Activated naive CD4-positive, alpha-beta T cell treated with anti-CD3 and anti-CD28 coated beads, Interleukin-2, amount 50 U/mL, for 16 hours (primary cell): Measurements from ENCODE around the gene SLC9A9.

ENCODE experiments used
- DNase-seq: peaks from one replicate; pipeline ENCODE4 v3.0.0-alpha.2; 2020

The SLC9A9 gene

DNA sequence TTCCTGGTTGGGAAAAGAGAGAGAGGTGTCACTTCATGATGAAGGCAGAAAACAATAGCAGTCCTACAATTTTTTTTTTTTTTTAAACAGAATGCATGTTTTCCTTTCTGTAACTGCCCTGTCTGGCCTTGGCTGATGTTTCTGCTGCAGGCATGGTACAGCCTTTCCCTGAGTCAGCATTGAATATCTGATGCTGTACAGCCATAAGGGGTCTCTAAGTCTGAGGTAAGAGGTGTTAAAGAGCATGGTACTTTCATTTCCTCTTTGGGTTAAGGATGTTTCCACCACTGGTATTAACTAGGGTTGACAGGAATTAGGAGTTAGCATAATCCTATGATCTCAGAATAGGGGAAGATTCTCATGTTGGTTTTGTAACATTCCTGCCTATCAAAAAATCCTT lies 581.3 kb downstream of the SLC9A9 start:
- DNase-seq, result no peak

- no peak for DNase-seq
Measured at GRCh38 chr3:143266511-143266910, 581.8 kb downstream of the SLC9A9 start.

DNA sequence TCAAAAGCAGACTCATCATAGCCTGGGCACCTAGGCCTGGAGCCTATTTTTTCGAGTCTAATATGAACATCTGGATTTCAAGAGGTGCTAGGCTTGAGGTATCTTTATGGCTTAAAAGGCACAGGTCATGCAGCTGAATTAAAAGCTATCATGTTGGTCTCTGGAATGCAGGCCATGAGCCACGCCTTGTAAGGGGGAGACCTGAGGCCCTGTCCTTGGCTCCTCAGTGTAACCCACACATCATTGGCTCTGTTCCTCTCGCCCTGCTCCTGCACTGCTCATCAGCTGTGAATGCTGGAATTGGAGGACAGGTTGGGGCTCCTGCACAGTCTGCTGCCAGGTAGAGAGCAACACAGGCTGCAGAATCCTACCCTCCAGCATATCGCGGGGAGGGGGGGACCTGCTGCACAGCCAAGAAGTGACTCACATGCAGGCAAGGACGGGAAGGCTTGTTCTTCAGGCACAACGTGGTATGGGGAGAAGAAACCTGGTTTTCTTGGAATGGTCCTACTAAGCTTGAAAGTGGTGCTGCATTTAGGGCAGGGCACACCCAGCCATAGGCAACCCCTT lies 582.7 kb downstream of the SLC9A9 start:
- no peak for DNase-seq

DNA sequence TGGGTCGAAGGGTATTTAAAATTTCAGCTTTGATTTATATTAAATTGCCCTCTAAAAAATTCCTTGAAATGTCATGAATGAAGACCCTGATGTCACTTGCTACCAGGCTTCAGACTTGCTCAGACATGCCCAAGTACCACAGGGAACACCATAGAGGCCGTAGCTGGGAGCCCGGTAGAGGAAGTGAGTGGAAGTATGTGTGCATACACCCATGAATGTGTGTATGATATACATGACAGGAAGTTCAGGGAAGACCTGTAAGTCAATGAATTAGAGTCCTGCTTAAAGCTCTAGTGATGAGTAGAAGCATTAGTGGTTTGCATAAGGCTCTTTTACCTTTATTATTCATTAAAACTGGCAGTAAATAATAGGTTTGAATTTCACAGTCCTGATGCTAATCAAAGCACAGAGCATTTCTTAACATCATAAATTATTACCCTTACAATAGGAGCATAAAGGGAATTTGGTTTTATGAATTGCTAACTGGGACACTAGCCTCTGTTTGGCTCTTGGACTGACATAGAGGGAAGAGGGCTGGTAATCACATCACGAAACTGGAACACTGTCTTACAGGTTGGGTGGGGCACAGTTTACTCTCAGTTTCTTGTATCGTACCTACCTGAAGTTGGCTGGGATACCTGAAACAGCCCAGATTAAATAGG lies 584.3 kb downstream of the SLC9A9 start:
- no peak for DNase-seq

GRCh38 chr3:143261848-143262247 lies 586.4 kb downstream of the SLC9A9 start:
- no peak for DNase-seq

- DNase-seq, result no peak
Measured at GRCh38 chr3:143258692-143259091, 589.6 kb downstream of the SLC9A9 start.

GRCh38 chr3:143256416-143256815 lies 591.9 kb downstream of the SLC9A9 start:
- DNase-seq, result no peak

- DNase-seq, result no peak
Measured at GRCh38 chr3:143255739-143256138, 592.5 kb downstream of the SLC9A9 start.

GRCh38 chr3:143252931-143253330 lies 595.3 kb downstream of the SLC9A9 start:
- DNase-seq, result no peak

- no peak for DNase-seq
Measured at GRCh38 chr3:143249014-143249413, 599.3 kb downstream of the SLC9A9 start.

- no peak for DNase-seq
Measured at GRCh38 chr3:143247073-143247472, 601.2 kb downstream of the SLC9A9 start.

- no peak for DNase-seq
Measured at GRCh38 chr3:143245692-143246091, 602.6 kb downstream of the SLC9A9 start.

DNA sequence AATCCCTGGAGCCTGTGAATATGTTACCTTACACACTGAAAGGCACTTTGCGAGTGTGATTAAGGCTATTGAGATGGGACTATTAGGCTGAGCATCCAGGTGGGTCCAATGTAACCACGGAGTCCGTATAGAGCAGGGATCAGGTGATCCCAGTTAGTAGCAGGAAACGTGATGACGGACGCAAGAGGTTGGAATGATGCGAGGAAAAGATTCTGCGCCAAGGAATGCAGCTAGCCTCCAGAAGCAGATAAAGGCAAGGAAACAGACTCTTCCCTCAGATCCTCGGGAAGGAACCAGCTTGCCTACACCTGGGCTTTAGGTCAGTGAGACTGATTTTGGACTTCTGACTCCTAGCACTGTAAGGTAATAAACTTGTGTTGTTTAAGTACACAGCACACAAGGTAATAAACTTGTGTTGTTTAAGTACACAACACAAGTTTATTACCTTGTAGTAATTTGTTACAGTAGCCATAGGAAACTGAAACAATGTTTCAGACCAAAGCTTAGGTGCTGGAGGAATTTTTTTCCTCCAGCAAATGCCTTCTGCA lies 603.7 kb downstream of the SLC9A9 start:
- no peak for DNase-seq

GRCh38 chr3:143243686-143244085 lies 604.6 kb downstream of the SLC9A9 start:
- no peak for DNase-seq

DNA sequence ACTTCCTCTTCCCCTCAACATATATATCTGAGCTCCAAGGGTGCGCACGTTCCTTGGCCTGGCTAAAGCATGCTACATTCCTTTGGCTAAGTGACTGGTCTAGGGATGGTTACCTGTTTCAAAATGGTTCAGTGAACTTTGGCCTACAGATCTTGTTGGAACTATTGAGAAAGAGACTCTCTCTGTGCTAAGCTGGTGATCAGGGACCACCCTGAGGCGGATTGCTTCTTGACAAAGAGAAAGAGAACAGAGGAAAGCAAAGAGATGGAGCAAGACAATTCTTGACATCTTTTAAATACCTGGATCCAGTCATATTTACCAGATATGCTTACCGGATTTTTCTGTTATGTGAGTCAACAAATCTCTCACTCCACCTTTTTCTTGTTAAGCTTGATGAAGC lies 605.6 kb downstream of the SLC9A9 start:
- DNase-seq, result no peak

GRCh38 chr3:143242101-143242500 lies 606.2 kb downstream of the SLC9A9 start:
- DNase-seq, result no peak

- DNase-seq, result no peak
Measured at GRCh38 chr3:143241481-143241951, 606.8 kb downstream of the SLC9A9 start.

DNA sequence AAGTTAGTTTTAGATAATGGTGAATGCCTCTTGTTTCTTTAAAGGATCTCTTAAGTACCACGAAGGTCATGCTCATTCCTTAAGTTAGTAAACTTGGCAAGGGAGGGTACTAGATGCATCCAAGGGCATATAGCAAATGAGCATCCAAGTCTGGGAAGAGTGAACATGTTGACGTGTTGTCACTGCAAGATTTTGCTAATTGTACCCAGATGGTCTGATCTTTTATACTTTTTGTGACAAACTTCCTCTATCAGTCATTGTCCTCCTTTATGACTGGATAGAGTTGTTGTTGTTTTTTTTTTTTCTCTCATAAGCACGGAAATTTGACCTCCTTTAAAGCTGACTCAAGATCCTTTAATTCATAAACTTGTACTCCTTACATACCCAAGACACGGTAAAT lies 607.4 kb downstream of the SLC9A9 start:
- no peak for DNase-seq

DNA sequence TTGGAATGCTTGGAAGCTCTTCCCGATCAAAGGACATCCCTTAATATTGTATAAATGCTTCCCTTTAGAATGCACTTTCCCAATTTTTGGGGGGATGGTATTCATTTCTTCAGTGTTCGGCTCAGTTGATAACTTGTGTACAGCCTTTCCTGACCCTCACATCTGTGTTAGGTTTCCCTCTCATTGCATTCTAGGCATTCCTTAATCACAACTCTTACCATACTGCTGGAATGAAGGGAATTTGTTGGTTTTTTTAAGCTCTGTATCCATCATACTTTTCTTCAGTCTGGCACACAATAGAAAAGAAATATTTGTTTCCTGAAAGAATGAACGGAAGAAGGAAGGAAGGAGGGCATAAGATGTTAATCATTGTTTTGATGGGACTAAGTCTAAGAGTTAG lies 609.2 kb downstream of the SLC9A9 start:
- no peak for DNase-seq

DNA sequence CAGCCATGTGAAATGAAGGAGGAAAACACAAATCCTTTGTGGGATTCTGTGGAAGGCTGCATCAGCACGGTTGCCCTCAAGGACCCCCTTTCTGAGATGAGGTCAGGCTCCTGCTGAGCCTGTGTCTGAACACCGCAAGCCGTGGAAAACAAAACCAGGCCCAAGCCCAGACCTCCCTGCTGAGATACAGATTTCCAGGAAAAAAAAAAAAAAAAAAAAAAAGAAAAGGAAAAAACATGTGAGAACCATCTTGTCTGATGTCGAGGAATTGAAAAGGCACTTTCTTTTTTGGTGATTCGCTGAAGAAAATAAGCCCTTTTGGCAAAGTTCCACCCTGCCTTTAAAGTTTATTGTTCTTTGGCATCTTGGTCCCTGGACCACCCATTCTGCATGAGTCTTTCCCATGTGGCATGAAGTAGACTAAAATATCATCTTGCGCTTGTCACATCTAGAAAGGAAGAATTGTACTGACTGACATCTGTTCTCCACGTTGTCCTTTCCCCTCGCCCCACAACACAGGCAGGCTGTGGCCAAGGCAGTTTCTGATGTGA lies 611.1 kb downstream of the SLC9A9 start:
- no peak for DNase-seq

DNA sequence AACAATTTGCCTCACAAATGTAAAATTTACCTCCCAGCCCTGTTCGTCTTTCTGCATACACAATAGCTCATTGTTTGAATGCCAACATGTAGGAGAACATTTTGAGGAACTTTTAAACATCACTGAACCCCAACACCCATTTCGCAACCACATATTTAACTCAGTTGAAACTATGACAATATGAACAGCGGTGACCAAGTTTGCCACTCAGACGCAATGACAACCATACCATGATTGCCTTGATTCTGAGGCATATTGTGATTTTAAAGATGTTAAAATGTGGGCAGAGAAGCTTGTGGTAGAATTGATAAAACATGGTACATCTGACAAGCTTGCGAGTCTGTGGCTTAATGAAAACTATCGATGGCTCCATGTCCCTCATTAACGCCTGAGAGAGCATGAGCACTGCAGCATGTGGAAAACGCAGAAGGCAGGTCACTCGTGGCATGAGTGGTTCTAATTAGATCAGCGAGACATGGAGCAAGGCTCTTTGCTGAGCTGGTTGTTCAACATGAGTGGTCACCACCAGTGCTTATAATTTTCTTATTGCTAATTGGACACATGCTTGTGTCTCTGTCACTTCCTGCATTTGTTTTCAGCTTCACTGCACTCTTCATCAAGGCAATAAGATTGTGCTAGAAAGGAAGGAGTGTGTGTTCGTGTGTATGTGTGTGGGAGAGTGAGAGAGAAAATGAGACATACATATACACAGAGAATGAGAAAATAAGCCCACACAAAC lies 611.9 kb downstream of the SLC9A9 start:
- no peak for DNase-seq

DNA sequence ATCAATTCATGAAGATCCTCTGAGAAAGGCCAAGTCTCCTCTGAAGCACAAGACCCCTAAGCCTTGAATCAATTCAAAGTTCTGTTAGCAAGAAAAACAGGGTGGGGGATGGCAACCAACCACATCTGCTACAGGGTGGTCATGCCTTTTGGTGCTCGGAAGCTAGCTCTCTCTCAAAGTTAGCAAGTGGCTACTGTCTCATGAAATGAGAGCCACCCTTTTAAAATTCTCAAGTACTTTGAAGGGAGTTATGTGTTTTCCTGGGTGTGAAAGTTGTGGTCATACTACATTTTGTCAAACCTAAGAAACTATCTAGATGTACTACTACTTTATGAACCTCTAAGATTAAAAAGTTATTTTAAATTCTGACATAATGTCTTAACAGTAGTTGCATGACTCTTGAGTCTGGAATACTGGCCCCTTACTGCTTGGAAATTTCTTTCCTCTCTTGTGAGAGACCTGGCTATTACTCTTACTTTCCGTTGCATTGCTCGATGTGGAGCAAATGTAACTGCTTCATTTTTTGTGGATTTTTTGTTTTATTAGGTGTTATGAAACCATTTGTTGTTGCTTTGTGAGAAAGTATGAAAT lies 612.6 kb downstream of the SLC9A9 start:
- no peak for DNase-seq

DNA sequence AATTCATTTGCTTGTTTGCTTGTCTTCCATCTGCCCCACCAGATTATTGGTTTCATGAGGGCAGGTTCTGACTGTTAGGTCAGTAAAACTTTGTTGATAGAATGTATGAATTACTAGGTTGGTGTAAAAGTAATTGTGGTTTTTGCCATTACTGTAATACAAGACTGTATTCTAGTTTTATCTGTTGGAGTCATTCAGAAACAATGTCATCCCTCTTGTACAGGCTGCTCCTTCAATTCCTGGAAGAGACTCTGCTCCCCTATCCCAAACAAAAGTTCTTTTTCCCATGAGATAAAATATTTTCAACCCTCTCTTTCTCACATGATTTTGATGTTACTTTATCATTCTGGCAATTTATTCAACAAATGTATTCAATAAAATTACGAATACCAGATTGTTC lies 613.7 kb downstream of the SLC9A9 start:
- DNase-seq, result no peak
